ENCODE results near the gene REPIN1.

- no peak for TF ChIP-seq CTCF (IDR thresholded peaks at IDR 0.05)
- TF ChIP-seq ZFX (IDR thresholded peaks at IDR 0.05; ENCODE audit: borderline replicate concordance): no peak
Observed at GRCh38 chr7:150358433-150358832, 10.2 kb upstream of the REPIN1 start.

All from 22Rv1 (cell line).